Measurements from ENCODE around the gene MAGI2. TPM values are rescaled to one million over a fixed set of nuclear protein-coding genes. Genes with fewer than 3 reads are reported as not detected.

The MAGI2 gene
- total RNA-seq, 6 experiments from 2014 or later = 7.1 to 9.8 (median 8.5) TPM

DNA sequence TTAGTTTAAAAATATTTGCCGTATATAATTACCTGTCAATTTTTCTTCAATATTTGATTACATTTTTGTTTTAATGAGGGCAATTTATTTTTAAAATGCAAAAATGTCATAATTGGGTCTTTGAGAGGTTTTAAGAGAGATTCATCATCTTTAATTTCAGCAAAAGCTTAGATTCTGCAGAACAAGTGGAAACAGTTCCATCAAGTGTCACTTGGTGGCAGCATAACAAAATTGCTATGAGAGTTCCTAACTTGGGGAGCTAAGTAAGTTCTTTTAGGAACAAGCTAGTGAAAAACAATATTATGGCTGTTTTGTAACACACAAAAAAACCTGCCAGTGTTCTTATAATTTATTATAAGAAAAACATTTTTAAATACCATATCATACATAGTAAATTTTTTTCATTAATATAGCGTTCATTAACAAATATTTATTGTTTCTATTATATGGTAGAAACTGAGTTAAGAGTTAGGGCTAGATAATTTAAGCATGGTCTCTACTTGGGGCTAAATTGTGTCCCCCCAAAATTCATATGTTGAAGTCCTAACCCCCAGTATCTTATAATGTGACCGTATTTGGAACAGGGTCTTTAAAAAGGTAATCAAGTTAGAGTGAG is 155.2 kb downstream of the MAGI2 start:
- Mint-ChIP-seq H3K36me3 (ENCODE audit: low read depth) (no peaks in the 10 kb centered on the region), H3K4me3 (no peak overlapping the region), H3K27ac (no peak overlapping the region), H3K9me3 (no peaks in the 10 kb centered on the region), H3K4me1 (ENCODE audit: low read depth) (peaks cover 54% of the 10 kb centered on the region), H3K27me3 (ENCODE audit: insufficient read depth) (no peaks in the 10 kb centered on the region)
- TF ChIP-seq, protein P1, sequence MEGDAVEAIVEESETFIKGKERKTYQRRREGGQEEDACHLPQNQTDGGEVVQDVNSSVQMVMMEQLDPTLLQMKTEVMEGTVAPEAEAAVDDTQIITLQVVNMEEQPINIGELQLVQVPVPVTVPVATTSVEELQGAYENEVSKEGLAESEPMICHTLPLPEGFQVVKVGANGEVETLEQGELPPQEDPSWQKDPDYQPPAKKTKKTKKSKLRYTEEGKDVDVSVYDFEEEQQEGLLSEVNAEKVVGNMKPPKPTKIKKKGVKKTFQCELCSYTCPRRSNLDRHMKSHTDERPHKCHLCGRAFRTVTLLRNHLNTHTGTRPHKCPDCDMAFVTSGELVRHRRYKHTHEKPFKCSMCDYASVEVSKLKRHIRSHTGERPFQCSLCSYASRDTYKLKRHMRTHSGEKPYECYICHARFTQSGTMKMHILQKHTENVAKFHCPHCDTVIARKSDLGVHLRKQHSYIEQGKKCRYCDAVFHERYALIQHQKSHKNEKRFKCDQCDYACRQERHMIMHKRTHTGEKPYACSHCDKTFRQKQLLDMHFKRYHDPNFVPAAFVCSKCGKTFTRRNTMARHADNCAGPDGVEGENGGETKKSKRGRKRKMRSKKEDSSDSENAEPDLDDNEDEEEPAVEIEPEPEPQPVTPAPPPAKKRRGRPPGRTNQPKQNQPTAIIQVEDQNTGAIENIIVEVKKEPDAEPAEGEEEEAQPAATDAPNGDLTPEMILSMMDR (IDR thresholded peaks at IDR 0.05) = peak; percentile 87
- DNase-seq = peak; percentile 53

DNA sequence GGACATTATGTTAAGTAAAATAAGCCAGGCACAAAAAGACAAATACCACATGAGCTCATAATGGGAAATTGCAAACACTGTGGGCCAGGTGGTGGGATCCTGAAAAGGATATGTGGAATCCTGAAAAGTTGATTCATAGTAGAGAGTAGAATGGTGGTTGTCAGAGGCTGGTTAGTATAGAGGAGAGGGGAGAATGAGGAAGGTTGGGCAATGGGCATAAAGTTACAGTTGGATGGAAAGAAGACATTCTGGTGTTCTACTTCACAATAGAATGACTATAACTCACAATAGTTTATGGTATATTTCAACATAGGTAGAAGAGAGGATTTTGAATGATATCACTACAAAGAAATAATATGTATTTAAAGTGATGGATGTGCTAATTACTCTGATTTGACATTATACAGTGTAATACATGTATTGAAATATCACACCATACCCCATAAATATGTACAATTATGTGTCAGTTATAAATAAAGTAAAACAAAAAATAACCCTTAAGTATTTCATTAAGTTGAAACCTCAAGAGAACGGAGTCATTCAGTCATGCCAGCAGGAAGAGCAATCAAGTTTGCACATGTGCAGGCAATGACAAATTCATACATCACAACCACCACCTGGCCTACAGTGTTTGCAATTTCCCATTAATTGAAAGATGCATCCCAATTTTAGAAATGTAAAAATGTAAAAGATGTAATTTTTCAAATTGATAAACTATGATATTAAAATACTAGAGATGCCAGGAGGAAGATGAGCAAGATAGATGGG is 156.7 kb downstream of the MAGI2 start:
- no peak for DNase-seq
- H3K27me3 Mint-ChIP-seq (ENCODE audit: insufficient read depth) = no peaks in the 10 kb centered on the region
- H3K27ac Mint-ChIP-seq = peak overlapping the region; percentile 8; the same call in 1 of the 2 replicates
- no peaks in the 10 kb centered on the region for H3K36me3 Mint-ChIP-seq (ENCODE audit: low read depth)
- H3K4me1 Mint-ChIP-seq (ENCODE audit: low read depth) = peaks cover 67% of the 10 kb centered on the region
- TF ChIP-seq, protein P1 (IDR thresholded peaks at IDR 0.05) = no peak
- no peaks in the 10 kb centered on the region for H3K9me3 Mint-ChIP-seq
- no peak overlapping the region for H3K4me3 Mint-ChIP-seq

DNA sequence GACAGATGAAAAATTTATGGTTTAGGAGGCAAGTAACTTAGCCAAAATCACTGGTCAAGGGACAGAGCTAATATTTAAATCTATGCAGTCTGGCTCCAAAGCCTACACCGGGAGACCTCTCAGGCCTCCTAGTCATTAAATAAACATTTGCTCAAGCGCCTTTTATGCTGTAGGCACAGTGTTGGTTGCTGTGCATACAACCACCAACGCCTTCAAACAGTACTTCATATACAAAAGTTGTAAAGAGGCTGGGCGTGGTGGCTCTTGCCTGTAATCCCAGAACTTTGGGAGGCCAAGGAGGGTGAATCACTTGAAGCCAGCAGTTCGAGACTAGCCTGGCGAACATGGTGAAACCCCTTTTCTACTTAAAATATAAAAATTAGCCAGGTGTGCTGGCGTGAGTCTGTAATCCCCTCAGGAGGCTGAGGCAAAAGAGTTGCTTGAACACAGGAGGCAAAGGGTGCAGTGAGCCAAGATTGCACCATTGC is 159.8 kb downstream of the MAGI2 start:
- H3K27me3 Mint-ChIP-seq (ENCODE audit: insufficient read depth) = no peaks in the 10 kb centered on the region
- H3K4me3 Mint-ChIP-seq = no peak overlapping the region
- no peaks in the 10 kb centered on the region for H3K9me3 Mint-ChIP-seq
- no peaks in the 10 kb centered on the region for H3K36me3 Mint-ChIP-seq (ENCODE audit: low read depth)
- H3K27ac Mint-ChIP-seq = no peak overlapping the region
- TF ChIP-seq, protein P1 (IDR thresholded peaks at IDR 0.05) = no peak
- H3K4me1 Mint-ChIP-seq (ENCODE audit: low read depth) = peaks cover 76% of the 10 kb centered on the region
- peak; percentile 48 for DNase-seq

DNA sequence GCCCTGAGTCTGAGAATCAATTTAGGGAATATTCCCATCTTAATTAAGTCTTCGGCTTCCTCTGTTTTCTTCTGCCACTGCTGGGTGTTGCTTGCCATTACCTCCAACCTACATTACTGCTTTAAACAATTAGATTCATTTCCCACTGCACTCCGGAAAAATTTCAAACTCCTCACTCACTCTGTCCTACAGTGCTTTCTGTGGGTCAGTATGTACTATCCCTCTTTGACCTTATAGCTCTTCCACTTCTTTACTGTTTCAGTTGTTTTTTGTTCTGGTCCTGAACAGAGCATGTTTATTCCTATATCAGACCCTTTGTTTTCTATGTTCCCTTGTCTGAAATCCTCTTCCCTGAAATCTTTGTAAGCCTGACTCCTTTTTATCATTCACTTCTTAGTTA is 160.6 kb downstream of the MAGI2 start:
- Mint-ChIP-seq H3K4me1 (ENCODE audit: low read depth) (peaks cover 78% of the 10 kb centered on the region), H3K9me3 (no peaks in the 10 kb centered on the region), H3K4me3 (no peak overlapping the region; the same call in 1 of the 2 replicates), H3K27me3 (ENCODE audit: insufficient read depth) (no peaks in the 10 kb centered on the region), H3K36me3 (ENCODE audit: low read depth) (no peaks in the 10 kb centered on the region), H3K27ac (peak overlapping the region; percentile 55)
- TF ChIP-seq, protein P1 (IDR thresholded peaks at IDR 0.05) = no peak
- DNase-seq = no peak

DNA sequence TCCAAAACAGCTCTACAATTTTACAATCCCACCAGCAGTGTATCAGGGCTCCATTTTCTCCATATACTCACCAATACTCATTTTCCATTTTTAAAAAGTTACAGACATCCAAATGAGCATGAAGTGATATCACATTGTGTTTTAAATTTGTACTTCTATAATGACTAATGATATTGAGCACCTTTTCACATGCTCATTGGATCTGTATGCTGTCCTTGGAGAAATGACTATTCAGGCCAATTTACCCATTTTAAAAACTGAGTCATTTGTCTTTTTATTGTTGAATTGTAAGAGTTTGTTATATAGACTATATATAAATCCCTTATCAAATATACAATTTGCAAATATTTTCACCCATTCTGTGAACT is 162.0 kb downstream of the MAGI2 start:
- H3K27ac Mint-ChIP-seq = peak overlapping the region; percentile 42
- no peaks in the 10 kb centered on the region for H3K9me3 Mint-ChIP-seq
- H3K36me3 Mint-ChIP-seq (ENCODE audit: low read depth) = no peaks in the 10 kb centered on the region
- peak overlapping the region; percentile 52; the same call in 1 of the 2 replicates for H3K4me3 Mint-ChIP-seq
- no peaks in the 10 kb centered on the region for H3K27me3 Mint-ChIP-seq (ENCODE audit: insufficient read depth)
- peaks cover 75% of the 10 kb centered on the region for H3K4me1 Mint-ChIP-seq (ENCODE audit: low read depth)
- TF ChIP-seq, protein P1 (IDR thresholded peaks at IDR 0.05) = no peak
- DNase-seq = no peak

Measured in HFFc6 (cell line).